H1 (cell line): ENCODE measurements around the gene AGAP3. TPM values are rescaled to one million over a fixed set of nuclear protein-coding genes. Genes with fewer than 3 reads are reported as not detected.

ENCODE experiments used
- CHD7 ChIP-seq: fragments of 300-600 bp; sonication (generic); IDR thresholded peaks from 2 replicates; pipeline ENCODE4 v1.7.1; 2012; ENCODE audit warnings: low read length, moderate library complexity, mild to moderate bottlenecking, inconsistent platforms; ENCODE audit not compliant: insufficient replicate concordance
- RBBP5 ChIP-seq: IDR thresholded peaks from 2 replicates; pipeline ENCODE4 v1.7.1; 2012; ENCODE audit warnings: low read depth, mild to moderate bottlenecking, inconsistent platforms, low read length, moderate library complexity, borderline replicate concordance
- RFX5 ChIP-seq: IDR thresholded peaks from 2 replicates; pipeline ENCODE4 v1.6.1; 2011; ENCODE audit warnings: low read depth, low read length, improper control_type of control experiment, borderline replicate concordance
- polyA plus RNA-seq, 7 experiments: library from polyadenylated mRNA; depleted of rRNA in 3 of 7; stranded (reverse) in 5 of 7; unstranded in 2 of 7; fragments of >200 nt in 5 of 7; fragments of 200-250 nt in 2 of 7; gene quantifications; 1 replicate in 5 of 7; 2 replicates in 1 of 7; 4 replicates in 1 of 7; pipeline versions ENCODE4 v1.2.1 to v1.2.3, GENCODE V29; 2011 to 2013; ENCODE audit warnings: missing spikeins in 2 of 7, mixed read lengths in 2 of 7
- total RNA-seq: library from RNA; stranded (reverse); fragmentation: NEBNext Ultra II Directional; extraction: Animal tissue kit (Norgen Biotek cat#: 25700); gene quantifications from 2 replicates; pipeline ENCODE4 v1.2.1, GENCODE V29; 2021

The AGAP3 gene
- total and polyA plus RNA-seq, 2 of the 8 experiments (the other 6 are each of a cell fraction or from before 2014, with no cell fraction given): 66.4 to 120 TPM

GRCh38 chr7:151043959-151044358, 42.3 kb upstream of the AGAP3 start (continued):
- TF ChIP-seq CHD7 (no peak), RBBP5 (no peak), RFX5 (no peak)
- TF ChIP-seq, all 59 proteins: peak for 0
